Measurements from ENCODE around the gene CUEDC1.
A peak's percentile ranks its signal among the peaks of the same experiment; 100 is the strongest.
"Not testable (repeated sequence)": the region's sequence is repeated elsewhere in the genome, so short reads cannot be mapped to it uniquely, and the experiment has no call there.

Gene CUEDC1

DNA sequence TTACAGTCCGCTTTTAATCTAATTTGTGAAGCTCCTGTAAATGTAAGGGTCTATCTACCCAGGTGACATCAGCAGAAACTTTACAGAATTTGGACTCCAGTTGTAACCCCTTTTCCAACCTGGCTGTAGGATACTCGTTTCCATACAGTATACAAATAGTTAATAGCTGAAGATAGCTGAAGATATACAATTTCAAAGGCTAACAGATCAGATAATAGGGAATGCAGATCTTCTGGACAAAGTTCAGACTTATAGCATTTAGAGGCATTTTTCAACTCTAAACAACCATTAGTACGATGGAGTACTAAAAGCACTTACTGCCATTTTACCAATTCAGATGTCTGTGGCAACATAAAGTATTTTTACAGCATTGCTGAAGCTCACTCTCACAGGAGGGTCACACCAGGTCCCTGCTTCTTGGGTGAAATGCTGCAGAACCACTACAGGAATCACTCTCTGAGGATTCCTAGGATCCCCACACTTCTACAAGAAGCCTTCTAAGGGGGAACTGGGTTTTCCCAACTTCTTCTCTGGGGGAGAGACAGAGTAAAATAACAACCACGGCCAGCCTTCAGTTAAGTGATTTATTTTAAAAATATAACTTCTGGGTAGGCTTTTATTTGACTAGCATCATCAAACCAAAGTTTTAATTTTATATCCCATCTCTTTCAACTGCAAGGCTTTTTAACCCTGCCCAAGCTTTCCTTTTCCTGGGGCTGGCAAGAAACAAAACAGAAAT, 29.9 kb upstream of the CUEDC1 start:
- DNase-seq: peak; percentile 34

DNA sequence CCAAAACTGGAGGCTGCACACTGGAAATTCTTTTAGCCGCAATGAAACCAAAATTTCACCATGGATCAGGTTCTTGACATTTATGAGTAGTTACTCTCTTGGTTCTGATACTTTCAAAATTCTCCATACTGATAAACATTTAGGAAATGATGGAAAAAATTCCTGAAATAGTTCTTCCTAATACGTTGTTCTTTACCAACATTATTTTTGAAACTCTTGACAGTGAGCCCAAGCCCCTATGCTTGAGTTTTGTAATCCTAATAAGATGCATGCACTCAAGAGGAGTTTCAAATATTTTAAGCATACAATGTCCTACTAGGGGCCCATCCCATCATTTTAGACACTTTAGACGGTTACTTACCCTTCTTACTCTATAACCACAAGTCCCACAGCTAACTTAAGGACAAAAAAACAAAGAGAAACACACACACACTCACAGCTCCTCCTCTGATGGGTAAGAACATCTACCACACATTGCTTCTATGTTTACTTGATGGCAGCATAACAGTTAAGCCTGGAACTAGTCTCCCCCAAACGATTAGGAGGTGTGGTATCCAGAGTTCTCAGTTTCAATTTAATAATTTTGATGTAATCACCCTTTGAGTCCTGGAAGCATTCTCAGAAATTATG, 29.2 kb upstream of the CUEDC1 start:
- DNase-seq: peak; percentile 75

DNA sequence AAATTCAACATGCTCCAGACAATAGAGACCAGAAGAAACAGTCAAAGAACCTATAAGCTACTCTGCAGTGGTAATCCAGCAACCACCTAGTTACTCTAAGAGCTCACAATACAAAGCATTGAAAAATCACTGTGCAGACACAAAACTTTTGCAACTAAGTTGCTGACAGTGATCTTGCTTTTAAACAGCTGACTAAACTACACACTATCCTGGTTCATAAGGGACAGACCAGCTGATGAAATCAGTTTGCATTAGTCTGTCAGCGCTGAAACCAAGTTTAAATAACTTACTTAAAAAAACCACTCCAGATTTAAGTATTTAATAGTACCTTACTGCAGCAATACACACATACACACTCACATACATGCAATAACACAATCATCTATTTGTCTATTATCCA, 28.2 kb upstream of the CUEDC1 start:
- DNase-seq: peak; percentile 25

DNA sequence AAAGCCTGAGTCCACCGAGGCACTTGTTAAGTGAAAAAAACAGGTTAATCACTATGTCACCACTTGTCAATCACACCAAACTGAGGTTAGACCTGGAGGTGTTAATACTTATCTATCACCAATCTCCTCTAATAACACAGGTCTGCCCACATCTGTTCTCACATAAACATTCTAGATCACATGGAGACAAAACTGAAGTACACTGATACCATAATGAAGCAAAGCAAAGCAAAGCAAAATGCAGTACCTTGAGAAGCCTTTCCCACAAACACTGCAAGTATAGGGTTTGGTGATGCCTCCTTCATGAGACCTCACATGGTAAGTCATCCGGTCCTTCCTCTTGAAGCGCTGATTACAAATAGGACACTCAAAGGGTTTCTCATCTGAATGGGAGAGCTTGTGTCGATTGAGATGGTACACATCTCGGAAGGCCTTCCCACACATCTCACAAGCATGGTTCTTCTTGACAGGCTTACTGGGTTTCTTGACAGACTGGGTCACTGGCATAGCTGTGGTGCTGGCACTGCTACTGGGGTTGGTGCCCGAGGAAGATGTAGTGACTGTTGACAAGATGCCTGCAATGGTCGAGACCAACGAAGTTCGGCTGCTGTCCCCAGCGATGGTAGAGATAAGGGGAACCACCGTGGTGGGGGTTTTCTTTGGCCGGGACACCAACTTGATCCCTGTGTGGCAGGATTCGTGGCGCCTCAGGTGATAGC, 27.4 kb upstream of the CUEDC1 start:
- no peak for DNase-seq

DNA sequence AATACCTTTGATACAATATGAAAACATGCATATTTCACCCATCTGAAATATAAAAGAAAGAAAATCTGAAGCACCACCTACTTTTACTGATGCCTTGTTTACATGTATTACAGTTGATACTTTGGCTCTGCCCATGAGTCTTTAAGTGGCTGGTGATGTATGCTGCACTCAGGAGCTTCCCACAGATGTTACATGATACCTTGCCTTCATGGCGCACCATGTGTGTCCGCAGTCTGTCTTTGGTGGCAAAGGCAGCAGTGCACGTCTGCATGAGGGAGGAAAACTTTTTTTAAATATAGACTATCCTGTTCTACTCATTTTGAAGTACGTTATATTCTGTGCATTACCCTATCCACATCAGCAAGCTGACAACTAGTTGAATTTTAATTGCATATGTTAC, 25.3 kb upstream of the CUEDC1 start:
- DNase-seq: no peak

DNA sequence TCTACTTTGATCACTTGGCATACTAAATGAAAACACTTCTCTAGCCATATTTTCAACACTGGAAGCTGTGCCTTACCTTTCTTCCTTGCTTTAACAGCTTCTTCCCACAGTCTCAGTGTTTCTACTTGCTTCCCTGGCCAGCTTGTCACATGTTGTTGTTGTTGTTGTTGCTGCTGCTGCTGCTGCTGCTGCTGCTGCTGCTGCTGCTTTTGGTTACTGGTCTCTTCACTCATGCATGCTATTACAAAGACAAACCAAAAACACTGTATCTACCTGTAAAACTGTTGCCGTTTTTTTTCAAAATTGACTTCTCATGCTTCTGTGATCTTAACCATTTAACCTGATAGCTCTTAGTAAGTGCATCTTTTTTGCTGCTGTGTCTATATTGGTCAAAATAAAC, 23.9 kb upstream of the CUEDC1 start:
- DNase-seq: no peak

DNA sequence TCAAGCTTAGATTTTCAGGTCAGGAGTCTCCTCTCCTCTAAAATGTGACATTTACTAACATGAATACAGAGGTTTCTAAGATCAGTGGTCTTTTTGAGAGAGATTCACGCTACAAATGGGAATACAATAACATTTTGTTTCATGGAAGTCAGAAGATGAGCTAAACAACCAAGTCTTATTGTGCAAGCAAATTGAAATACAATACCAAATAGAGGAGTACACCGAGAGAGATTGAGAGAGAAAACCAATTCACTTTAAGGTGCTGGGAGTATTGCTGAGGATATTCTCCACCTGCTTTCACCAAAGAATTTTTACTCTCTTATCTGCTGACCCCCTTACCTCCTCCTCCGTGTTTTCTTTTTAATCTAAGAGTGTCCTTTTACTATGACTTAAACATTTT, 21.4 kb upstream of the CUEDC1 start:
- no peak for DNase-seq

DNA sequence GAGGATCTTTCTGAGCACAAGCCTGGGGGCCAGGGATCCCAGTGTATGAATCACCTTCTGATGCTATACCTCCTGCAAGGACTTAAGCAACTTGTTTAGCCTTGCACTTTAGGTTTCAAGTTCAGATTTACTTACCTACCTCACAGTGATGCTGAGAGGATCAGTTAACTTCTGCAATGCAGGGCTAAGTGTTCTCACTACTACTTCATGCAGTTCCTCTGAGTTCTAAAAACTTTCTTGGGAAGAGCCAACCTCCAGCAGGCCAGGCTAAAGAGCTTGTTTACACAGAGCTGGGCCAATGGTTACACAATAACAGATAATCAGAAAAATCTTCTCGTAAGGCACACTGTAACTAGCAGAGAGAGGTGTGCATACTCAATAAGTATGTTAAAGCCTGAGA, 19.8 kb upstream of the CUEDC1 start:
- no peak for DNase-seq

DNA sequence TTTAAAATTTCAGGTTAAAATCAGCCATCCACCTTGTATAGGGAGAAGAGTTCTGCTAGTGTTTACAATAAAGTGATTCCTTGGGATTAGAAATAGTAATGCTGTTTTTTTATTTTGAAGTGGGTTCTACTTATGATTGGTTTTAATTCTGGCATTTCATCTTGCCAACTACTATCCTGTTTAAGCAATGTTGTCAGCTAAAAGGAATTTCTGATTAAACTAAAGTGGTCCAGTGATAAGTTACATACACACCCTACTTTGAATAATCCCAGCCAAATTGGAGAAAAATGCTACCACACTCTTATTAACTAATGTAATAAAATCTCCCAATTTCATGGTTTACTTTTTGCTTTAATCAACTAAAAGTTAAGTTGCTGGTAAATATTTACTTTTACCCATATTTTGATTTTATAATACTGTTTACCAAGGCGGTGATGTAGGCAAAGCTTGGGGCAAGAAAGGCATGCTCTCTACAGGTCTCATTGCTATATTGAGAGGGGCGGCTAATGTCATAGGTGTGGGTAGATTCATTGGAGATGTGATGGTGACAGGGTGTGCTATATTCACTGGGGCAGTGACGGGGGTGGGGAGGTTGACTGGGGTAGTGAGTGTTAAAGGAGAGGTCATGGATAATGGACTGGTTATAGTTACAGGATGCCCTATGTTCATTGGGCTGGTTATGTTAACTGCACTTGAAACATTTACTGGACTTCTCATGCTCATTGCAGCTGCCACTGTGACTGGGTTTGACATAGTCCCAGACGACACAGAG, 19.0 kb upstream of the CUEDC1 start:
- DNase-seq: not testable (repeated sequence)

DNA sequence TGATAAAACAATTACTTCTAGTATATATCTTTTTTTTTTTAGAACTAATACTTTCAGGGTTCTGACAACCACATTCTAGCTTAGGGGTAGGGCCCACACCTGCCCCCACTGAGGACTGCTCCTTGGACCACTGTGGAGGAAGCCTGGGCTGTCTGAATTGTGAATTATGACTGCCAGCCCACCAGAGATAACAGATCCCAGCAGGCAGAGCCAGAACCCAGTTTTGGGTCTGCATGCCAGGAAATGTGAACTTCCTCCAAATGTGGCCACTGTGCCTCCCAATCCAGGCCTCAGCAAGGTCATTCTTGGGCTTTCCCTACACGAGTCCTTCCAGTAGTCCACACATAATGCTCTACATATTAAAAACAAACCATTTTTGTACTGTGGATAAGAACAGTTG, 16.9 kb upstream of the CUEDC1 start:
- DNase-seq: no peak

DNA sequence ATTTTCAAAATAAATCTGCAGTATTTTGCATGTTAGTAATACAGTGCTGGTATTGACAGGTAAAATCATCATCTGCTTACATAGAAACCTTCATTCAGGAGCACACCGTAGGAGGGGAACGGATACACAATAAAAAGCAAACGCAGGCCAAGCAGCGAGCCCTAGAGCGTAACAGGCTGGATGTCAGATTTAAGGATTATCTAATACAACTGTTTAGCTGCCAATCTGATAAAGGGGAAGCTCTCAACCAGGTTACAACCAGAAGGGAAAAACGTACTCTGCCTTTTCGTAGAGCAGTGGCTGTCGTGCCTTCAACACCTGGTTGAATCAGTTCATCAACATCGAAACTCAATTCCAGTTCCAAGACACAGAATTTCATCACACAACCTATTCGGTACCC, 16.4 kb upstream of the CUEDC1 start:
- DNase-seq: no peak

DNA sequence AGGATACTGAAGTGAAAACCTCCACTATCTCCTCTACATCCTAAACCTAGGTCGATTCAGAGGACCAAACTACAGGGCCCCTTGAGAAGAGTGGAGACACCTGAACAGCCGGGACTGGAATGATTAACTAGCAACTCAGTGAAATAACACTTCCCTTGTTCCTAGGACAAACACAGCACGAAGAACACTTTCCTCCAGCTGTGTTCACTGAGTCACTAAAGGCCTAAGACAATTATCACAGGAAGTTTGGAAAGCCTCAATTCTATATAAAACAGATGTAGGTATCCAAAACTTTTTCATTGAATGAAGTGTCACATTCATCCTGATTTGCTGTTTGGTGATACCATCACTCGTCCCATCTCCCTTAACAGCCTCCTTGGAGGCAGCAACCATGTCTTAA, 15.5 kb upstream of the CUEDC1 start:
- DNase-seq: peak; percentile 78

DNA sequence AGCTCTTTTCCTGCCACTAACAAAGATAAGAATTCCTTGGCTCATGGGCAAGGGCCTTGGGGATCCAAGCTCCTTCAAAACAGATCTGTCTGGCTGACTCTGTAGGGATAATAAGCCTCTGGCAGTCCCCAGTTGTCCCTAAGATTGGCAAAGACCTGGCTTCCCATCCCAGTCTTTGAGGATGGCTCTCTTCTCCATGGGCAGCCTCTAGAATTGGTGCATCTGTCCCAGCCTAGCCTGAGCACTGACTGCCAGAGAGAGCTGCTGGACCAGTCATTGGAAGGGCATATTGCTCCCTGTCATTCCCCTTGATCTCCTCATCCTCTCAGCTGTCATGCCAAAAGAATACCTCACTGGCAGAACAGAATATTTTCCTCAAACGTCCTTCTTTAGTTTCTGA, 13.2 kb upstream of the CUEDC1 start:
- no peak for DNase-seq

DNA sequence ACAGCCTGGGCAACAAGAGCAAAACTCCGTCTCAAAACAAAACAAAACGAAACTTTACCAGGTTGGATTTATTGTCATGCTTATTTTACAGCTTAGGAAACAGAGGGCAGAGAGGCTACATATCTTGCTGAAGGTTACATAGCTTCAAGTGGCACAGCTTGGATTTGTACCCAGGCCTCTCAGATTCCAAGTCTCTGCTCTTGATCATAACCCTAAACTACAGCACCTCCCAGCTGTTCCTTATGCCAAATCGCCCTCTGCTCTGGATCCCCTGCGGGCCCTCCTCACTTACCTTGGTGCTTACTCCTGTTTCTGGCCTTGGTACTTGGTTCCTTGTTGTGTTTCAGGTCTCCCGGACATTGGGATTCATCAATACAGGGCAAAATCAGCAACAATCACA, 11.7 kb upstream of the CUEDC1 start:
- no peak for DNase-seq

DNA sequence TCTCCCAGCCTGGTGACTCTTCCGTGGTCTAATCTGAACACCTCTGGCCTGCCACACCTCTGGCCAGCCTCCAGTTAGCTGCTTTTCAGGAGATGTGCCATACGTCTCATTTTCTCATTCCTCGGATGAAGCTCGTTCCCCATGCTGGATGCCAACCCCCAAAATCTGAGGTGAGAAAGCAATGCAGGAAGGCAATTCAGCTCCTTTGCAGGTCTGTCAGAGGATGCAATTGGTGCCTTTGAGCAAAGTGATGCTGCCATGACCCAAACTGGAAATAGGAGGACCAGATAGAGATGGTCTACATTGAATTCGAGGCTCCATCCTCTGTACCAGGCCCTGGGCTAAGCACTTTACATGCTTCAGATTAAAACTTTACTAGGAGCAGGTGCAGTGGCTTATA, 11.0 kb upstream of the CUEDC1 start:
- DNase-seq: no peak

DNA sequence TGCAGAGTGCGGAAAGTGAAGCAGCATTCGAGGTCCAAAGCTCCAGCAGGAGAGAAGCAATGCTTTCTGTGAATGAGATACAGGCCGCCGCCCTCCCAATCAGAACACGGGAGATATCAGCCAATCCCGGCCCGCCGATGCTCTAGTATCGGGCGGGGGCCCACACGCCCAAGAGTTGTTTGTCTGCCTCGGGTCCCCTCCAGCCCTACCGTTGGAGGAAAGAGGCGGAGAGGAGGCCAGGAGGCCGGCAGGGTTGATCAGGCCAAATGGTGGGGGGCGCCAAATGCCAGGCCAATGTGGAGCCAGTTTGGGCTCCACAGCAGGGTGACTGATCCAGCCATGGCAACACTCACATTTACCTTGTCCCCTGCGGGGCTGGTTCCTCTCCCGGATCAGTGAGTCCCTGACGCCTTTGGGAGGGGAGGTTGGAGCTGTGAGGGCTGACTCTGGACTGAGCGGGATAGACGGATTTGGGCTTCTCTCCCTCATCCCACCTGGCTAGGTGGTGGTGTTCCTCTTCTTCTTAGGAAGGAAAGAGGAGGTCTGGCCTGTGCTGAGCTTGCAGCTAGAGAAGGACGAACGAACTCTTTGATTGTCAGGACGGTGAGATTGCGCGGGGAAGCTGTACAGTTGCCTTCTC, 10.4 kb upstream of the CUEDC1 start:
- no peak for DNase-seq

DNA sequence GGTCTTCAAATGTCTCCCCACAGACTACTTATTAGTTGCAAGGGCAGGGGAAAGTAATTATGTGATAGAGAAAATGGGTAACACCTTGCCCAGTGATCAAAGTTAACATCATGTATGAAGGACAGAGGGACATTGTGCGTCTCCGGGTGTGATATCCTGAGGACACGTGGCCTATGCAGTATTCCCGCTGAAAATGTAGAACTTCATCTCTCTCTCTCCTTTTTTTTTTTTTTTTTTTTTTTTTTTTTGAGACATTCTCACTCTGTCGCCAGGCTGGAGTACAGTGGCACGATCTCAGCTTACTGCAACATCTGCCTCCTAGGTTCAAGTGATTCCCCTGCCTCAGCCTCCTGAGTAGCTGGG, 7.9 kb upstream of the CUEDC1 start:
- DNase-seq: no peak

DNA sequence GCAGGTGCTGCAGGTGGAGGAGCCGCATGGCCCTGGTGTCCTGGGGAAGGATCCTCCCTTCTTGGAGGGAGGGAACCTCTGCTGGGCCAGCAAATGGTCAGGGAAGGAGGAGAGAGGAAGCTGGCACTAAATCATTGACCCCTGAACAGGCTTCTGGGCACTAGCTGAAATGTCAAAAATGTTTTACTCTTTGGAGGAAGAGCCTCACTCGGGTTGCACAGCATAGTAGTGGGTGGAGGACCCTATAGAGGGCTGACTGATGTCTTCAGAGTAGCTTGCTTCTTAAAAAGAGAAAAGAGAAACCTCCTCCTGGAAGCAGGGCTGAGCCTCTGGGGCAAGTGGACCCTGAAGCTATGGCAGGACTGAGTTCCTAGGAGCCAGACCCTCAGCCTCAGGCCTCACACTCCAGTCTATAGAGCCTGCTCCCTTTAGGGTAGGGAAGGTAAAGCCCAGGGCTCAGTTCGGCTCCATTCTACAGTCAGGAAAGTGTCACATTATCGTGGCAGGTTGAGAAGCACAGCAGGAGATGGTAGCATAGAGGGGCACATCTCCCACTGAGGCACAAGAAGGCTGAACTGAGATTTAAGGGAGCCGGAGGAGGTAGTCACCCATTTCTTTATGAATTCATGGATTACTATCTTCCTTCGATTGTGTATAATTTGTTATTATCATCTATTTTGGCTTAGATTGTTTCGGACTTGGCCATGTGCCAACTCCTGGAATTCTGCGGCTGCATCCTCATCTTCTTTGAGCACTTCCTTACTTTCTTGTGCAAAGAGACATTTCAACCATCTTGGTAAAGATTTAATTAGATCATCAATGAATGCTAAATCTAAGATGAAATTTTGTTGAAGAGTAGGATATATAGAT, 7.3 kb upstream of the CUEDC1 start:
- DNase-seq: no peak

DNA sequence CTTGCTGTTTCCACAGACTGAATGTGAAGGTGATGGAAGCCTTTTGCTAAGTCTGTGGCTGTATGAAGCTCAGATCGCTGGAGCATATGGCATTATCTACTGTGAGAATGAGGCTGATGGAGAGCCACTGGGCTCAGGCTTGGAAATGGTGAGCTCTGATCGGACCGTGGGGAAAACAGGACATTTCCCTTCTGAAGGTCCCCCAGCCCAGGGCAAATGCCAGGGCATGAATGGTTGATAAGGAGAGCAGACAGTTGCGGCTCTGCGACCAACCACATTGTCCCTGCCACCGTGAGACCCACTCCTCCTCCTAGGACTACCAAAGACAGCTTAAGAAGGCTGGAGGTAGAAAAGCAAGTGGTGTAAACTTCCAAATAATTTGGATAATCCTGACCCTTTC, 4.7 kb upstream of the CUEDC1 start:
- DNase-seq: no peak

DNA sequence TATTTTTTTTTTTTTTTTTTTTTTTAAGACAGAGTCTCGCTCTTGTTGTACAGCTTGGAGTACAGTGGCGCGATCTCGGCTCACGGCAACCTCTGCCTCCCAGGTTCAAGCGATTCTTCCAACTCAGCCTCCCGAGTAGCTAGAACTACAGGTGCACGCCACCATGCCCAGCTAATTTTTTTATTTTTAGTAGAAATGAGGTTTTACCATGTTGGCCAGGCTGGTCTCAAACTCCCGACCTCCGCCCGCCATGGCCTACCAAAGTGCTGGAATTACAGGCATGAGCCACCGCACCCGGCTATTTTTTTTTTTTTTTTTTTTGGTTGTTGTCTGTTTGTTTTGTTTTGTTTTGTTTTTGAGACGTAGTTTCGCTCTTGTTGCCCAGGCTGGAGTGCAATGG, 3.2 kb upstream of the CUEDC1 start:
- DNase-seq: not testable (repeated sequence)

DNA sequence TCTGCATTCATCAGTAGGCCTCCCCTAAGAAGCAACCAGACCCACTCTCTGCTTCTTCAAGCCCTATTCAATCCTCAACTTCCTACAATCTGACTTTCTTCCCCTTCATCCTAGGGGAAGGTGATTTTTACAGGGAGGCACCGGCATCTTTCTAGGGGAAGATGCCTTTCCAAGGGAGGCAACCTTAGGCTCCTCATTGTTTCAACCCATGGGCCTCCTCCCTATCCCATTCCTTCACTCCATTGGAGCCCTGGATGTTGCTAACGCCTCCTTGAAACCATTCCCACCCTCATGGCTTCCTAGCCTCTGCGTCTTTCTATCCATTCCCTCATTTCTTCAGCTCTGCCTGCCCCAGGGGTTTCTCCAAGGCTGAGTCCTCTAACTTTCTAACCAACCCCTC, 2.7 kb upstream of the CUEDC1 start:
- DNase-seq: no peak
